GM12878 (cell line): ENCODE measurements around the gene TRPM3. TPM values are rescaled to one million over a fixed set of nuclear protein-coding genes. Genes with fewer than 3 reads are reported as not detected.

Experiments used
- ATAC-seq: fragments of 200-7000 bp; cut with Tn5 transposase; 3 replicates; pipeline ENCODE4 v1.9.1; 2020; ENCODE audit warnings: mild to moderate bottlenecking, moderate library complexity
- BruUV-seq: library from RNA; stranded (reverse); fragments of 400-500 nt; replicated peaks from 2 replicates; lab custom pipeline; 2021; lab: Mats Ljungman, UMichigan
- CTCF ChIA-PET: fragments of 300-600 bp; sonication (Branson Sonifier 250); formaldehyde crosslinking; extraction: SDS; loops from one replicate; lab custom pipeline; 2021; ENCODE audit warnings: inconsistent platforms; lab: Yijun Ruan, JAX
- POLR2A ChIA-PET: fragments of 350-600 bp; formaldehyde crosslinking; extraction: SDS; loops from one replicate; lab custom pipeline; 2021; ENCODE audit warnings: inconsistent platforms; lab: Charles Lee
- RAD21 ChIA-PET: fragments of 300-600 bp; sonication (Branson Sonifier 250); formaldehyde crosslinking; loops from one replicate; lab custom pipeline; 2023; ENCODE audit warnings: antibody characterized with exemption; ENCODE audit not compliant: unreplicated experiment; lab: Charles Lee
- SMC1A ChIA-PET: fragments of 300-600 bp; sonication (Branson Sonifier 250); formaldehyde crosslinking; loops from one replicate; lab custom pipeline; 2023; ENCODE audit not compliant: unreplicated experiment, uncharacterized antibody; lab: Charles Lee
- DNase-seq: peaks from one replicate; pipeline ENCODE4 v3.0.0-alpha.2; 2011; ENCODE audit warnings: low read depth, low spot score
- FAIRE-seq: peaks from 3 replicates; lab custom pipeline; 2011; peaks lifted over from hg19 to GRCh38; lab: Jason Lieb, UNC
- H2AFZ ChIP-seq: 2 replicates; pipeline ENCODE4 v1.6.0; 2011; ENCODE audit warnings: low read depth, low read length, control low read depth; ENCODE audit not compliant: control insufficient read depth
- H3K27ac ChIP-seq: 2 replicates; pipeline ENCODE4 v1.5.1; 2011; ENCODE audit warnings: control low read depth; ENCODE audit not compliant: control insufficient read depth, insufficient read depth
- H3K27me3 ChIP-seq, 2 experiments: replicated peaks in 1 of 2; 2 replicates each; pipeline versions ENCODE4 v1.6.0 to v1.6.1; 2011; ENCODE audit warnings: low read length in 1 of 2; ENCODE audit not compliant: control insufficient read depth in 2 of 2, insufficient read depth in 2 of 2
- H3K36me3 ChIP-seq, 2 experiments: 2 replicates each; pipeline ENCODE4 v1.5.1; 2011; ENCODE audit warnings: low read length in 1 of 2; ENCODE audit not compliant: control insufficient read depth in 2 of 2, insufficient read depth in 2 of 2
- H3K4me1 ChIP-seq: 2 replicates; pipeline ENCODE4 v1.6.1; 2011; ENCODE audit warnings: mild to moderate bottlenecking, low read length, moderate library complexity, mixed read lengths; ENCODE audit not compliant: control insufficient read depth, insufficient read depth
- H3K4me2 ChIP-seq: 2 replicates; pipeline ENCODE4 v1.6.0; 2011; ENCODE audit warnings: control low read depth; ENCODE audit not compliant: control insufficient read depth, insufficient read depth
- H3K4me3 ChIP-seq: fragments of 200-600 bp; sonication (generic); 2 replicates; pipeline ENCODE4 v1.5.1; 2016
- H3K79me2 ChIP-seq: 2 replicates; pipeline ENCODE4 v1.6.0; 2011; ENCODE audit warnings: low read length; ENCODE audit not compliant: control insufficient read depth, insufficient read depth
- H3K9ac ChIP-seq: 2 replicates; pipeline ENCODE4 v1.8.0; 2011; ENCODE audit warnings: low read length, control low read depth, mixed read lengths; ENCODE audit not compliant: control insufficient read depth, insufficient read depth
- H3K9me3 ChIP-seq: replicated peaks from 3 replicates; pipeline ENCODE4 v1.5.1; 2011; ENCODE audit warnings: mild to moderate bottlenecking, low read length; ENCODE audit not compliant: control insufficient read depth, insufficient read depth
- H4K20me1 ChIP-seq: 2 replicates; pipeline ENCODE4 v1.6.0; 2011; ENCODE audit not compliant: control insufficient read depth, insufficient read depth
- BCL11A ChIP-seq: IDR thresholded peaks from 2 replicates; pipeline ENCODE4 v1.6.1; 2011; ENCODE audit warnings: low read depth, low read length
- FOS ChIP-seq: IDR thresholded peaks from 3 replicates; pipeline ENCODE4 v1.6.1; 2011; ENCODE audit warnings: borderline replicate concordance; ENCODE audit not compliant: insufficient read length; ENCODE audit errors: extremely low read depth
- GATAD2B ChIP-seq: fragments of 450-650 bp; conservative IDR thresholded peaks from 2 replicates; pipeline ENCODE4 v1.6.1; 2017; ENCODE audit warnings: low read depth, mild to moderate bottlenecking, moderate library complexity
- HDAC6 ChIP-seq: fragments of 200-600 bp; sonication (generic); IDR thresholded peaks from one replicate; pipeline ENCODE4 v1.8.0; 2017; ENCODE audit warnings: antibody characterized with exemption; ENCODE audit not compliant: unreplicated experiment
- KAT2A ChIP-seq: conservative IDR thresholded peaks from 2 replicates; pipeline ENCODE4 v1.6.1; 2011; ENCODE audit warnings: low read depth, low read length; ENCODE audit not compliant: control insufficient read depth
- KLF5 ChIP-seq: fragments of 450-650 bp; IDR thresholded peaks from 2 replicates; pipeline ENCODE4 v1.6.1; 2014; ENCODE audit warnings: mild to moderate bottlenecking; ENCODE audit not compliant: partially characterized antibody
- MEF2B ChIP-seq: fragments of 450-650 bp; IDR thresholded peaks from 2 replicates; pipeline ENCODE4 v1.6.1; 2018; ENCODE audit warnings: mild to moderate bottlenecking, moderate library complexity; ENCODE audit not compliant: partially characterized antibody, poor library complexity, severe bottlenecking
- PML ChIP-seq: IDR thresholded peaks from 2 replicates; pipeline ENCODE4 v1.6.1; 2012; ENCODE audit warnings: low read length, inconsistent platforms
- POLR2AphosphoS2 ChIP-seq: IDR thresholded peaks from 2 replicates; pipeline ENCODE4 v1.6.1; 2011; ENCODE audit warnings: low read depth, mild to moderate bottlenecking, low read length, improper control_type of control experiment, moderate library complexity
- POU2F2 ChIP-seq: IDR thresholded peaks from 3 replicates; pipeline ENCODE4 v1.6.1; 2011; ENCODE audit warnings: low read depth, mild to moderate bottlenecking, low read length, borderline replicate concordance
- RFX5 ChIP-seq: IDR thresholded peaks from 2 replicates; pipeline ENCODE4 v1.6.1; 2011; ENCODE audit warnings: low read depth, low read length, improper control_type of control experiment
- SIN3A ChIP-seq: IDR thresholded peaks from 2 replicates; pipeline ENCODE4 v1.6.1; 2012; ENCODE audit warnings: low read depth, low read length, improper control_type of control experiment
- SPI1 ChIP-seq: IDR thresholded peaks from 2 replicates; pipeline ENCODE4 v1.6.1; 2011; ENCODE audit warnings: low read depth, mild to moderate bottlenecking, low read length, moderate library complexity, borderline replicate concordance; ENCODE audit not compliant: insufficient read depth
- SREBF1 ChIP-seq: IDR thresholded peaks from 2 replicates; pipeline ENCODE4 v1.6.1; 2012; ENCODE audit warnings: mild to moderate bottlenecking, low read length
- SREBF2 ChIP-seq: IDR thresholded peaks from 2 replicates; pipeline ENCODE4 v1.6.1; 2012; ENCODE audit warnings: mild to moderate bottlenecking, low read length
- STAT3 ChIP-seq: IDR thresholded peaks from 2 replicates; pipeline ENCODE4 v1.6.1; 2011; ENCODE audit warnings: low read depth, low read length, improper control_type of control experiment
- TCF7 ChIP-seq: IDR thresholded peaks from 2 replicates; pipeline ENCODE4 v1.6.1; 2014; ENCODE audit warnings: antibody characterized with exemption, borderline replicate concordance
- YY1 ChIP-seq: IDR thresholded peaks from 2 replicates; pipeline ENCODE4 v1.6.1; 2011; ENCODE audit warnings: low read depth, mild to moderate bottlenecking, low read length
- WGBS: methylation state at CpG from one replicate; pipeline ENCODE4 v1.1.6; 2016; ENCODE audit warnings: low lambda C conversion rate; ENCODE audit not compliant: insufficient replicate concordance, insufficient coverage; ENCODE audit errors: missing lambda C conversion rate; 5-methylcytosine and 5-hydroxymethylcytosine counted together
- in situ Hi-C: fragments of 300-500 bp; cut with MboI; formaldehyde crosslinking; loops from 9 replicates; pipeline ENCODE4 v1.14.3; 2018; ENCODE audit warnings: mixed read lengths
- intact Hi-C: fragments of 100-400 bp; cut with micrococcal nuclease; formaldehyde crosslinking; loops from one replicate; pipeline ENCODE4 v1.14.2; 2022; ENCODE audit not compliant: unreplicated experiment
- polyA plus RNA-seq, 11 experiments: library from polyadenylated mRNA; depleted of rRNA in 4 of 11; unstranded in 6 of 11; stranded (reverse) in 5 of 11; fragments of >200 nt; fragmentation: Nextera tagmentation in 4 of 11; fragmentation: Illumina TruSeq in 1 of 11; extraction: Ambion mirVana in 4 of 11; extraction: Trizol in 1 of 11; gene quantifications; 1 replicate in 1 of 11; 2 replicates in 10 of 11; pipeline versions ENCODE4 v1.2.1 to v1.2.3, GENCODE V29; 2011 to 2016; ENCODE audit warnings: inconsistent platforms in 2 of 11, missing spikeins in 2 of 11, low read depth in 1 of 11
- total RNA-seq, 4 experiments: library from RNA; depleted of rRNA in 3 of 4; stranded (reverse); fragments of >200 nt in 3 of 4; fragmentation: Illumina TruSeq in 1 of 4; extraction: Trizol in 1 of 4; gene quantifications; 2 replicates each; pipeline versions ENCODE4 v1.2.1 to v1.2.3, GENCODE V29; 2013 to 2021
- TF ChIP-seq, protein P1 (sequence below): fragments of 450-650 bp; formaldehyde crosslinking; IDR thresholded peaks from 2 replicates; pipeline ENCODE4 v1.5.0; 2022; ENCODE audit warnings: mild to moderate bottlenecking, missing genetic modification characterization
- TF ChIP-seq, protein P2 (sequence below): fragments of 450-650 bp; formaldehyde crosslinking; IDR thresholded peaks from 2 replicates; pipeline ENCODE4 v1.4.0; 2020; ENCODE audit warnings: mild to moderate bottlenecking, moderate library complexity

Gene TRPM3
- total and polyA plus RNA-seq, 10 of the 15 experiments (the other 5 are each of a cell fraction or from before 2014, with no cell fraction given), result not detected

DNA sequence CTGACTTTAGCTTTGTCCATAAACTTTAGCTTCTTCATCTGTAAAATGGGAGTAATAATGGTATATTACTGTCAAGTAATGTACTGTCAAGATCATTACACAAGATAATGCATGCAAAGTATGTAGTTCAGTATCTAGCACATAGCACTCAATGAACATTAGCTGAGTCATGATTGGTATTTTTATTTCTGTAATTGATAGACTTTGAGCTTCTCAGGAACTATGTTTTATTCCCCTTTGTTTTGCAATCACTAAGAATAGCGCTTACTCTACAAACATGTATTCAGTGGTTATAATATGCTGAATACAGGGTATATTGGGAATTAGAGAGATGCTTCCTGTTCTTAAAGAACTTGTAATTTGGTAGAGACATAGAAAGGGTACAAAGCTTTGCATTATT, 564.6 kb downstream of the TRPM3 start:
- no peak overlapping the region for H3K9ac ChIP-seq
- H2AFZ ChIP-seq, result no peak overlapping the region
- H3K4me2 ChIP-seq, result no peak overlapping the region
- POLR2A ChIA-PET, result no interaction called here
- no peak overlapping the region for H3K4me3 ChIP-seq
- no peak for FAIRE-seq
- H3K4me1 ChIP-seq, result peaks cover 11% of the 10 kb centered on the region
- WGBS, result 87% methylated on average over 1 of the region's 1 CpG
- SMC1A ChIA-PET, result interaction anchor here (0.7 to 1.6 kb wide), 5 partner anchors 10 to 42 kb away, joined by 3 read pairs; no protein-coding TSS in a partner anchor
- intact Hi-C loops, result no loop called here
- CTCF ChIA-PET, result interaction anchor here (0.6 to 1.4 kb wide), 5 partner anchors 10 to 163 kb away, joined by 3 to 7 read pairs (median 4); no protein-coding TSS in a partner anchor
- in situ Hi-C loops, result no loop called here
- RAD21 ChIA-PET, result interaction anchor here (1.1 kb wide), 1 partner anchor 37 kb away, joined by 3 read pairs; no protein-coding TSS in a partner anchor
- H3K27me3 ChIP-seq, result no peaks in the 10 kb centered on the region
- H3K27ac ChIP-seq, result no peak overlapping the region
- BruUV-seq, result no TSS peak
- H3K9me3 ChIP-seq, result no peaks in the 10 kb centered on the region
- TF ChIP-seq BCL11A (no peak), POLR2AphosphoS2 (no peak), STAT3 (no peak), FOS (no peak), POU2F2 (no peak), PML (no peak), KLF5 (no peak), SIN3A (no peak), KAT2A (no peak), SREBF1 (no peak), MEF2B (no peak), HDAC6 (no peak), YY1 (no peak), GATAD2B (no peak), SREBF2 (no peak), SPI1 (no peak), RFX5 (no peak), TCF7 (no peak)
- TF ChIP-seq, protein P1, sequence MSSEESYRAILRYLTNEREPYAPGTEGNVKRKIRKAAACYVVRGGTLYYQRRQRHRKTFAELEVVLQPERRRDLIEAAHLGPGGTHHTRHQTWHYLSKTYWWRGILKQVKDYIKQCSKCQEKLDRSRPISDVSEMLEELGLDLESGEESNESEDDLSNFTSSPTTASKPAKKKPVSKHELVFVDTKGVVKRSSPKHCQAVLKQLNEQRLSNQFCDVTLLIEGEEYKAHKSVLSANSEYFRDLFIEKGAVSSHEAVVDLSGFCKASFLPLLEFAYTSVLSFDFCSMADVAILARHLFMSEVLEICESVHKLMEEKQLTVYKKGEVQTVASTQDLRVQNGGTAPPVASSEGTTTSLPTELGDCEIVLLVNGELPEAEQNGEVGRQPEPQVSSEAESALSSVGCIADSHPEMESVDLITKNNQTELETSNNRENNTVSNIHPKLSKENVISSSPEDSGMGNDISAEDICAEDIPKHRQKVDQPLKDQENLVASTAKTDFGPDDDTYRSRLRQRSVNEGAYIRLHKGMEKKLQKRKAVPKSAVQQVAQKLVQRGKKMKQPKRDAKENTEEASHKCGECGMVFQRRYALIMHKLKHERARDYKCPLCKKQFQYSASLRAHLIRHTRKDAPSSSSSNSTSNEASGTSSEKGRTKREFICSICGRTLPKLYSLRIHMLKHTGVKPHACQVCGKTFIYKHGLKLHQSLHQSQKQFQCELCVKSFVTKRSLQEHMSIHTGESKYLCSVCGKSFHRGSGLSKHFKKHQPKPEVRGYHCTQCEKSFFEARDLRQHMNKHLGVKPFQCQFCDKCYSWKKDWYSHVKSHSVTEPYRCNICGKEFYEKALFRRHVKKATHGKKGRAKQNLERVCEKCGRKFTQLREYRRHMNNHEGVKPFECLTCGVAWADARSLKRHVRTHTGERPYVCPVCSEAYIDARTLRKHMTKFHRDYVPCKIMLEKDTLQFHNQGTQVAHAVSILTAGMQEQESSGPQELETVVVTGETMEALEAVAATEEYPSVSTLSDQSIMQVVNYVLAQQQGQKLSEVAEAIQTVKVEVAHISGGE (CRISPR knock-in tag), result no peak
- TF ChIP-seq, protein P2, sequence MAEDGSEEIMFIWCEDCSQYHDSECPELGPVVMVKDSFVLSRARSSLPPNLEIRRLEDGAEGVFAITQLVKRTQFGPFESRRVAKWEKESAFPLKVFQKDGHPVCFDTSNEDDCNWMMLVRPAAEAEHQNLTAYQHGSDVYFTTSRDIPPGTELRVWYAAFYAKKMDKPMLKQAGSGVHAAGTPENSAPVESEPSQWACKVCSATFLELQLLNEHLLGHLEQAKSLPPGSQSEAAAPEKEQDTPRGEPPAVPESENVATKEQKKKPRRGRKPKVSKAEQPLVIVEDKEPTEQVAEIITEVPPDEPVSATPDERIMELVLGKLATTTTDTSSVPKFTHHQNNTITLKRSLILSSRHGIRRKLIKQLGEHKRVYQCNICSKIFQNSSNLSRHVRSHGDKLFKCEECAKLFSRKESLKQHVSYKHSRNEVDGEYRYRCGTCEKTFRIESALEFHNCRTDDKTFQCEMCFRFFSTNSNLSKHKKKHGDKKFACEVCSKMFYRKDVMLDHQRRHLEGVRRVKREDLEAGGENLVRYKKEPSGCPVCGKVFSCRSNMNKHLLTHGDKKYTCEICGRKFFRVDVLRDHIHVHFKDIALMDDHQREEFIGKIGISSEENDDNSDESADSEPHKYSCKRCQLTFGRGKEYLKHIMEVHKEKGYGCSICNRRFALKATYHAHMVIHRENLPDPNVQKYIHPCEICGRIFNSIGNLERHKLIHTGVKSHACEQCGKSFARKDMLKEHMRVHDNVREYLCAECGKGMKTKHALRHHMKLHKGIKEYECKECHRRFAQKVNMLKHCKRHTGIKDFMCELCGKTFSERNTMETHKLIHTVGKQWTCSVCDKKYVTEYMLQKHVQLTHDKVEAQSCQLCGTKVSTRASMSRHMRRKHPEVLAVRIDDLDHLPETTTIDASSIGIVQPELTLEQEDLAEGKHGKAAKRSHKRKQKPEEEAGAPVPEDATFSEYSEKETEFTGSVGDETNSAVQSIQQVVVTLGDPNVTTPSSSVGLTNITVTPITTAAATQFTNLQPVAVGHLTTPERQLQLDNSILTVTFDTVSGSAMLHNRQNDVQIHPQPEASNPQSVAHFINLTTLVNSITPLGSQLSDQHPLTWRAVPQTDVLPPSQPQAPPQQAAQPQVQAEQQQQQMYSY (CRISPR knock-in tag), result no peak
- H3K79me2 ChIP-seq, result no peaks in the 10 kb centered on the region
- DNase-seq, result no peak
- no peak for ATAC-seq
- no peaks in the 10 kb centered on the region for H3K36me3 ChIP-seq
- peaks cover 3% of the 10 kb centered on the region; the same call in 1 of the 2 replicates for H4K20me1 ChIP-seq
